ENCODE measurements around the gene GALNT17.

Gene GALNT17

DNA sequence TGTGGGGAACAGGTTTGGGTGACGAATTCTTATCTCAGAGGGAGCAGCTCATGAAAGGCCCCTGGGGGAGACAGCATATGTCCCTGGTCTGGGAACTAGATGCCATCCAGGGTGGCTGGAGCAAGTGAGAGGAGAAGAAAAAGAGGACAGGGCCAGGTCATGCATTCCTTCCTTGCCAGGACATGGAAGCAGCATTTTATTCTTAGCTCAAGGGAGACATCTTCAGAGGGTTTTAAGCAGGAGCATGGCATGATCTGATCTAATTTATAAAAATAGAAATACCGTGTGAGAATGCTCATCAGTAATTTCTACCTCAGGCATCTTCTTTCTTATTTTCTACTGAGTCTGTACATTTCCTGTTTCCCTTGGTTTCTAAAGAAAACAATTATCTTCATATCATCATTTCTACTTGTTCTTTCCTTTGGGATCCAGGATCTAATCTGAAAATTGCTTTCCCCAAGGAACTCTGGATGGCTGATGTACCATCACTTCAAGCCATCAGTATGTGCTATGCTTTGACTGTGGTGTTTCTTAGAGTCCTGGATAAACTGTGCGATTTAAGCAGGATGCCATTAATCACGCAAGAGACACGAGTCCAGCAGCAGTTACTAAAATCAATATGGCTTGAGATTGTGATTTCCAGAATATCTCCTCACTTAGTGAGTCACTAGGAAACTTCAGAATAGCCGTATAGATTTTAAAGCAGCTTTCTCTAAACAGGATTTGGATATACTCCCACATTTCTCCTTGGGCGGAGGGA is 386.2 kb downstream of the GALNT17 start:
- DNase-seq, result no peak

DNA sequence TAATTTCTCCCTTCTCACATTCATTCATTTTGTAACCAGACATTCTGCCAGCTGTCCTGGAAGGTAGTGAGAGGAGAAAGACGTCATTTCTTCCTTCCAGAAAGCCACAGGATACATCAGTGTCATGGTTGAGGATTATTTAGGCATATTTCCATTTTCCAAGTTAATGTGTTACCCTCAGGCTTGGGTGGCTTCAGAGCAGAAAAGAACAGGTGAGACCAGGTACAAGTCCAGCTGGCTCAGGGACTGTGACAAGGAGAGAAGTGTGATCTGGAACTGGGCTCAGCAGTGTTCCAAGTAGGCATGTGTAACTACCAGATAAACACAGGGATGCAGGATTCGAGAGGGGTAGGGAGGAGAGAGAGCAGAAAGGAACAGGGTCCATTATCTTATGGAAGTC is 386.9 kb downstream of the GALNT17 start:
- DNase-seq, result no peak

DNA sequence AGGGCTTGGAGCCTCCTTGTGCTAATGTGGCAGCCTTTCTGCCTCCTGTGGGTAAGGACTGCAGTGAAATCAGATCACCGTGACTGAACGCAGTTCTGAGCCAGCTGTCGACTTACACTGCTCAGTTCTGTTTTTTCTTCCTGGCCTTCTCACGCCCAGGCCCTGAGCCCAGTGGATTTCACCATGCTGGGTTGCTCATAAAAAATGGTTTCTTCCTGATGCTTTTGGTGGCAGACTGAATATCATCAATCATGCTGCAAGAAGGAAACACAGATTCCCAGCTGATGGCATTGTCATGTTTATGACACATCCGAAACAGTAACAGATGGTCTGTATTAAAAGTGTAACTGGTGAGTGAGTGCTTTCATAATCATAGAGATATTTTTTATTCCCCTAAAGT is 389.6 kb downstream of the GALNT17 start:
- no peak for DNase-seq

DNA sequence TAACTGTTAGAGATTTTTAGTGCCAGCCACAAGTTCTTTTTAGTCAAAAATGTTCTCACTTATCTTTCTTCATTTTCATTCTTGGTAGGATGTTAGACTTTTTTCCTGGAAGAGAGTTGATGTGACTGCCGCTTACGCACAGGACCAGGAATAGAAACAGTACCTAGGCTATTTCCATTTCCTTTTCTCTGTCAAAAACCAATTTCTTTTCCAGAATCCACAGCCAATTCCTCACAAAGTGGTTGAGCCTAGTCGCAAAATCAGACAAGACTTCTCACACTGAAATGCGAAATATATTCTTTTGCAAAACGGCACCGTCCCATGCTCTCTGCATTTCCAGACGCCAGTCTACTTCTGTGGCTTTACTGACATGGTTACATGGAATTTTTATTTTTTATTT is 394.2 kb downstream of the GALNT17 start:
- DNase-seq, result no peak

DNA sequence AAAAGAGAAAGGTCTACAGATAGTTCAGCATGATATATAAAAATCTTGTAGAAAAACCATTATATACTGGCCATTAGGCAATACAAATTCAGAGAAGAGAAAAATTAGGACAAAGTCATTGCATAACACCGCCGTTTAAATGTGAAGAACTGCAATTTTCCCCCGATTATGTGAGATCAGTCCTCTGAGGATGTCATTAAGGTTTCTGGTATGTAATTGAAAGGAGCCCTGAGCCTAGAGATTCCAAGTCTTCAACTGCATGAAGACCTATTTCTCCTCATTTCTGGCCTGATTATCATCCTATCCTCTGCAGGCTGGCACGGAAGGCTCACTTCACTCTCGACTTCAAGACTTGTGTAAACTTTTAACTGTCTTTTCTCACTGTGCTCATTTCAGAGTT is 395.3 kb downstream of the GALNT17 start:
- DNase-seq, result no peak

DNA sequence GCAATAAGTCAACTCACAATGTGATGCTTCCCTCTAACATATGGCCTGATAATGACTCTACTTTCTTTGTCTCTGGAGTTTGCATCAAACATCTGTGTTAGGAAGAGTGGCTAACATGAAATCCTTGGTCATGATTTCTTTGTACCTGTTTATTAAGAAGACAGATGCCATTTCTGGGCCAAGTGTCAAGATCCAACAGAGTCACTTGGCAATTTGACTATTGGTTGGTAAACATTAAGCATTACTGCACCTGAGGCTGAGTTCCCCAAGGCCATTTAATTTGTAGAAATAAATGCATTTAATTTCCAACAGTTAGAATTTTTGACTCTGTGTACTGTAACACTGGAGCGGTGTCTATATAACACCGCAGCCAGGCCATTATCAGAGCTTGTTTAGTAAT is 403.7 kb downstream of the GALNT17 start:
- no peak for DNase-seq

DNA sequence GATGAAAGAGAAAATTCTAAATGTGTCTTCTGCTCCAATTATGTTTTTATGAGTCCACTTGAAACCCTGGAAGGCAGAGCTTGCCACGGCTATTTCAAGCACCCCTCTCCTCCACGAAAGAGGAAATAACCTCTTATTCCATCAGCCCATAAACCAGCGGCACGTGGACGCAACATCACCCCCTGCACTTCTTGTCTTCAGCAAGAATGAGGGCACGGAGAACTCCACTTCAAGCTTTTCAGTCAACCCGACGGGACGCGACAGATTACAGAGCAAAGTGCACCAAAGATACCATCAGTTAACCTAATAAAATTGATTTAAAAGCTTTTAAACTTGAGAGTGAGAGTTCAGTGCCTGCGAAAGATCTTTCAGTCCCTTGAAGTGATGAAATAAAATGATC is 406.3 kb downstream of the GALNT17 start:
- DNase-seq, result no peak

DNA sequence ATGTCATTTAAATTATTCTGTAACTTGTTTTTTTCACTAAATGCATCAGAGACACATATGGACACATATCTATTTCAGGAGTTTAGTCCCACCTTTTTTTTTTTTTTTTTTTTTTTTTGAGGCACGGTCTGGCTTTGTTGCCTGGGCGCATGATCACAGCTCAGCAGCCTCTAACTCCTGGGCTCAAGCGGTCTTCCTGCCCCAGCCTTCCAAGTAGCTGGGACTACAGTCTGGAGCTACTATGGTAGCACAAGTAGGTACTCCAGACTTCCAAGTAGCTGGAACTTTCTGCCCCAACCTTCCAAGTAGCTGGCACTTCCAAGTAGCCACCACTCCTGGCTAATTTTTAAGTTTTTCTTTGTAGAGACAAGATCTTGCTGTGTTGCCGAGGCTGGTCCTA is 407.7 kb downstream of the GALNT17 start:
- no peak for DNase-seq

DNA sequence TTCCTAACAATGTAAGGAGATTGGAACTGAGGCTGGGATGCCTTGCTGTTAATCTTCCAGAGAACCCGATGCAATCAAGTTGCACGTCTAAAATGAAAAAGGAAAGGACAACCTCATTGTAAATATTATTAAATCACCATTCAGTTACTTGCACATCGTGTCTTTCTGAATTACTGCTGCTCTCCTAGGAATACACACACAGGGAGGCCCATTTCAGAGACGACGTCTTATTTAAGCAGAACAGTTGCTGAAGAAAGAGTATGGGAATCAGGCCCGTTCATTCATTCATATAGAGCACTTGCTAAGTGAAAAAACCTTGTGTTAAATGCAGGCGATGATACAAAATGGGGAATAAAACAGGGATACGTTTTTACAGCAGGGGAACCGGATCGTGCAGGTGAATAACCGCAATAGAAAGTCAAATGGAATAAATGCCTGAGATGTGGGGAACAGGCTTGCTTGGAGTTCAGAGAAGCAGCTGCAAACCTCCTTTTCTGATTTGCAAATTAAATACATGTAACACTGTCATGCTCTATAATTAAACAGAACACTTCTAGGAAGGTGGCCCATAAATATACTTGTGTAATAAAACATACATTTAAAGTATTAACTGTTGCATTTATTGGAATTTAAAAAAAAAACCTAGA is 409.9 kb downstream of the GALNT17 start:
- DNase-seq, result no peak

DNA sequence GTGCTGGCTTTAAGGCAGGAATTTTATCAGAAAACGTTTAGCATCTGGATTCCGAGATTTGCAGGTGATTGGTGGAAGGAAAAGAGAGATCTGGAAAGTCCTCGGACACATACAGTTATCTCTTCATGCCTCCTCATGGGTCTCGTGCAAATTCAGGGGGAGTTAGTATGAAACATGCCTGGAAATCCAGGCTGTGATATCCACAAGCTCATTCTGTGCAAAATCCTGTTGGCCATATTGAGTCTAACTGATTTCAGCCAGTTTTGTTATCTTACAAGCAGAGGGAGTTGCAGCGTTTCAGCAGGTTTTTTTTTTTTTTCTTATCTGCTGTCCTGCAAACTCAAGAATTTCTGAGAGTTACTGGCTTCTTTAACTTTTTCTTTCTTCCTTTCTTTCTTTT is 411.5 kb downstream of the GALNT17 start:
- no peak for DNase-seq

DNA sequence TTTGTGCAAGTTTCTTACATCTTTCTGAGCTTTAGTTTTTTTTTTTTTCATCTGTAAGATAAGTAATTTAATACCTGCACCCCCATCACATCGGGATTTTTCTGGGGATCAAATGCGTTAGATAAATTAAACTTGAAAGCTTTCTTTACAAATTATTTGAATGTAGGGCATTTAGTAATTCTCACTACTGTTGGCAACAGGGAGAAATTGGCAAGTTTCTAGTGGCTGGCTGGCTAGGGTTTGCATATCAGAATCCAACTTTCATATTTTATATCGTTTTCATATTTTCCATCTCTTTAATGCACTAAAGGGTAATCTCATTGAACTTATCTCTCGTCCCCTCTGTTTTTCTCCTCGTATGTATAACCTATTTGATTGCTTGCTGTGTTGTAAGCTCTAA is 412.9 kb downstream of the GALNT17 start:
- no peak for DNase-seq

DNA sequence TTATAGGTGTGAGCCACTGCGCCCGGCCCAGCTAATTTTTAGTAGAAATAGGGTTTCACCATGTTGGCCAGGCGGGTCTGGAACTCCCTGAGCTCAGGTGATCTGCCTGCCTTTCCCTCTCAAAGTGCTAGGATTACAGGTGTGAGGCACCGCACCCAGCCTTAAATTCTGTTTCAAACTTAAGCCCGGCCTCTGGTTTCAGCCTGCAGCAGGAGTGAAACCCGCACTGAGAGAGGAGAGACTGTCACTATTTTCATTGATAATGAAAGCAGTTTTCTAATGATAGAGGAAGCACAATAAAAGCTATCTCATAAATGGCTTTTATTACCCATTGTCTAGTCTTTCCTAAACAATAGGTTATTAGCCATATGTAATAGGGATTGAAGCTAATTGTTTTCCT is 415.5 kb downstream of the GALNT17 start:
- no peak for DNase-seq

DNA sequence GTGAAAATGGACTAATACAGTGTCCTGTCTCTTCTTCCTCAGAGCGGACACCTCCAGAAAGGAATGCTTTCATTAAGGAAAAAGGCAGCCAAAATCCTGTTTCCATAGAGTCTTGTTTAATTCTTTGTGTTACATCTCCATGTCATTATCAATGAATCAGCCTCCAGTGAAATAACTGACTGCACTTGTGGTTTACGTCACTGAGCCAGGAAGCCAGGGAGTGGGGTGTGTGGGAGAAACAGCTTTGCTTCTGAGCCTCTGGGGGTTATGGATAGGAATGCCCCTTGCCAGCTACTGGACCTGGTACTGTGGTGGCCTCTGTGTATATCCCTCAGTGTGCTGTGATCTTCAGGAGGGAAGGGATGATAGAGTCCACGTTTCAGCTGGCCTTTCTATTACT is 416.8 kb downstream of the GALNT17 start:
- no peak for DNase-seq

DNA sequence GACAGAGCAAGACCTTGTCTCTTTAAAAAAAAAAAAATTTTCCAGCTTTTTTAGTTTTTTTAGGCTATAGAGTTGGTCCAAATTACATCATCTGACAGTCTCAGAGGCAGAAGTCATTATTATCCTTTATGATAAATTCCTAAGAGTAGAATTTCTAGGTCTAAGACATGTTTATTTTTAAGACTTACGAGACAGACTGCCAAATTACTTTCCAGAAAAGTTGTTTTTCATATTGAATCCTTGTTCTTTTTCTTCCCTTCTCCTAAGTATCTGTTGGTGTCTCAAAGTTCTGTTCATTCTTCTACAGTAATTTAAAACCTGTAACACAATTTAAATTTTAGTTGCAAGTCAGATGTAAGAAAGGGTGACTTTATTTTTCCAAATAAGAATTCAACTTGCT is 421.4 kb downstream of the GALNT17 start:
- DNase-seq, result no peak

DNA sequence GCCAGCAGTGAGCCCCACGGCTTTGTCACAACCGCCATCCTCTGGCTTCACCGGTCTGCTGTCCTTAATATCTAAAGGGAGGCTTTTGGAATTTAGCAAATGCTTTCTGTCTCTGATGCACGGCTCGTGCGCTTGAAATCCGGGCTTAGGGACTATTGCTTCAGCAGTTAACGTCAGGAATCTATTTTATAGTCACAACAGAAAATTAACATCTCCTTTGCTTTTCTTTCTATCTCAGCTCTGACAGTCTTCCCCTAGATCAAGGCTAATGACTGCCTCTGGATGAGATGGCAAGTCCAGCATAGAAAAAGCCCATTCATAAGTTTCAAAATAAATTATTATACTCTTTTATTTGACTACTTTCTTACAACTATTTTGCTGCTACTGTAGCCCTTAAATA is 423.8 kb downstream of the GALNT17 start:
- DNase-seq, result no peak

DNA sequence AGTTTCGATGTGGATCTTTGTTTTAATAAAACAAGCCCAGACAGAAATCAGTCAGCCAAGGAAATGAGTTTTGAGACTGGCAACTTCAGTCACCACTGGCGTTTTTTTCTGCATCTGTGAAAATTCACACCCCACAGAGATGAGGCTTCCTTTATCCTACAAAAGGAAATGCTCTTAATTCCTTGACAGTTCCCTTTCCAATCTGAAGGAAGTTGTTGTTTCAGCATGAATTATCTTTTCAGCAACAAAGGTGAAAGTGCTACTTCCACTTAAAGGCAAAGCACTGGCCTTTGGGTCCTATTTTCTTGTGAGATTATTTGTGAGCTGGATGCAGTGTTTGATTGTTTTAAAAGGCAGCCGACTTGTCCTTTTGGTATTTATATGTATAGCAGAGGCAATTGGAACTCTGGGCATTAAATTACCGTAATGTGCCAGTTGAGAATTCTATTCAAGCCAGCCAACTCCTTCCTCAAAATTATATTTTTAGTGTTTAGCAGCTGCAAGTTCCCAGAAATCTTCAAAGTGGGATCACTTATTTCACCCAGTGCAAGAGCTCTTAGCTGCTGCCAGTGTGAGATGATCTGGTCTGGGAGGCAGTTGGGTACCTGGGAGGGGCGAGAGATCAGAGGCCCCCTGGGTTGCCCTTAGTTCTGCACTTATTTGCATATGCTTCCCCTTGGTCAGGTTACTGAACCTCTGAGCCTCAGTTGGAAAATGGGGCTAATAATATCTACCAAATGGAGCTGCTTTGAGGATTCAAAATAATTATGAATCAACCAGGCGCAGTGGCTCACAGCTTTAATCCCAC is 427.1 kb downstream of the GALNT17 start:
- no peak for DNase-seq

DNA sequence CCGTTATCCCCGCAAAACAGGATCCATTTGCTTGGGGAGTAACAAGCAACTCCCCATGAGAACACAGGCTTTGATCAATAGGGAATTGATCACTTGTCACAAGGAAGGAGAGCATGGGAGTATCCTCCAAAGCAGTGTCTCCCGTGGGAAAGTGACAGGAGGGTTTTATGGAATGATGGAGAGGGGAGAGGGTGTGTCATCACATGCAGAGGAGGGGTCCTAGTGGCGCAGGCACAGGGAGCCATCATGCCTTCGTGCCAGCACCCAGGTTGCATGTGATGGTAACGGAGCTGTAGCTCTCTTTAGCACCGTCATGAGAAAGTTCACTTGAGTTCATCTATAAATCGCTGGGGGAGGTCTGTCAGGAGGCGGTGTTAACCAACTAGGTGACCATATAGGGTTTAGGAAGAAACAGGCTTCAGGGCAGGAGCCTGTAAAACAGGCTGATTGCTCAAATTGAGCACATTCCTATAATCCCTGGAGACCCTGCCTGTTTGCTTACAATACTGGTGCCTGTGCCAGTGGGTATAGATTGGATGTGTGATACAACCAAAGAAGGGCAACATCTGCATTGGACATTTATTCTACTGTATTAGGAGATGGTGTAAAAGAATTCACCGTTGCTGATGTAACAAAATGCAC is 428.5 kb downstream of the GALNT17 start:
- DNase-seq, result no peak

DNA sequence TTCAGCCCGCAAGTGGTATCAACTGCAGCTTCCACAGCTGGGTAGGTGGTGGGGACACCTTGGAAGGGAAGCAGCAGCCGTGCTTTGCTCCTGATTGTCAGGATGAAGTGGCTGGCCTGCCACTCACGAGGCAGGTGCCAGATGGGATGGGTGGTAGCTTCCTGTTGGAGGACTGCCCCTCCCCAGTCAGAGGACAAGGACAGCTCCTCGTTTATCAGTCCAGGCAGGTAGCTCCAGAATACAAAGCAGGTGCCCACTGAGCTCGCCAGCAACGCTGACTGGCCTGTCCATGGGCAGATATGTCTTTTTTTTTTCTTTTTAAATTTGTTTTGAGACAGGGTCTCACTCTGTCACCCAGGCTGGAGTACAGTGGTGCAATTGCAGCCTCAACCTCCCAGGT is 431.3 kb downstream of the GALNT17 start:
- DNase-seq, result no peak

DNA sequence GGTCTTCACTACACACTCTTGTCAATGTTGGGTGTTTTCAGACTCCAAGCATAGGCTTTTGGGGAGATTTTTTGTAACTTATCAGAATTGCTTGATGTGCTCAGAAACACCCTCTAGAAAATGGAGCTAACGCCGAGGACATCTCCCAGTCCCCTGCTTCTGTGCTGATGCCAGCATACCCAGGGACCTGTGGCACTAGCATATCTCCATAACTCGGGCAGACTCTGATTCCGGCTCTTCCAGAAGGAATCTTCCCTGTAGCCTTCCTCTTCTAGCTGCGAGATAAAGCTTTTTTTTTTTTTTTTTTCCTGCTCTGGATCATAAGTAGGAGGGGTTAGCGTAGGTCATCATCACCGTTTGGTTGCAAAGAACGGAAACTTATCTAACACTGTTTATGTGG is 434.4 kb downstream of the GALNT17 start:
- DNase-seq, result no peak

DNA sequence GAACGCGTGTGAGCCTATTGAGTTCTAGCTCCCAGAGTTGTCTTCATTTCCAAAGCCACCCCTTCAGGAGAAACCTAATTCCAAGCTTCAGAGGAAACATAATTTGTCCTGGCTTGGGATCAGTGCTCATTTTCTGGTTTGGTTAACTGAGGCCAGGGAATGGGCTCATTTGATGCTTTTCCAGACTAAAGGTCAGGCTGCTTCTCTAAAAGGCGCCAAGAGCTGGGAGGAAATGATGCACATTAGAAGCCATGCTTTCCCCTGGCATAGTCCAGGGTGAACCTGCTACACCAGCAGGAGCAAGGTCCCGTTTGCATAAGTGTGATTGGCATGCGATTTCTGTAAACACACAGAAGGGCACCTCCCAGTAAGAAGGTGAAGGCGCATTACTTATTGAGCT is 435.0 kb downstream of the GALNT17 start:
- DNase-seq, result no peak

DNA sequence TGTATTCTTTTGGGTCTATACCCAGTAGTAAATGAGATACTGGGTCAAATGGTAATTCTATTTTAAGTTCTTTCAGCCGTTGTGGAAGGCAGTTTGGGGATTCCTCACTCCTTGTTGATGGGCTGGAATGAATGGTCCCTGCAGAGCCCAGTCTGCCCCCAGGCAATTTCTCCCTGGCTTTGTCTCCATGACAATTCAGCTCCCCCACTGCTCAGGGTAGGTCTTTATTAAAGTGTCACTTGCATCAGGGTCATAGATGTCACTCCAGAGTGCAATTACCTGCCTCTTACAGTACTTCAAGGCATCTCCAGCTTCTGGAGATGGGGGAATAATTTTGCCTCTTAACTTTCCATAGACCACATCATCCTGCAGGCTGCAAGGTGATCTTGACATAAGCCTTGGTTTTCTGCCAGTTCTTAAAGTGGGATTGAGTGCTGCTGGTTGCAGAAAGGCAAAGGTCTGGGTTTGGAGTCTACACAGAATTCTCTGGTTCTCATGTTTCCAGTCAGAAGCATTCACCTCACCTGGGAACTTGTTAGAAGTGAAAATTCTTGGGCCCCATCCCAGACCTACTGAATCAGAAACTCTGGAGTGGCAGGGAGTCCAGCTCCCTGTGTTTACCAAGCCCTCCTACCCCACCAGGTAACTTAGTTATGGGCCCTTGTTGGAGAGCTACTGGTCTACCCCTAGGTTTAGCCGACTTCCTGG is 442.4 kb downstream of the GALNT17 start:
- no peak for DNase-seq

DNA sequence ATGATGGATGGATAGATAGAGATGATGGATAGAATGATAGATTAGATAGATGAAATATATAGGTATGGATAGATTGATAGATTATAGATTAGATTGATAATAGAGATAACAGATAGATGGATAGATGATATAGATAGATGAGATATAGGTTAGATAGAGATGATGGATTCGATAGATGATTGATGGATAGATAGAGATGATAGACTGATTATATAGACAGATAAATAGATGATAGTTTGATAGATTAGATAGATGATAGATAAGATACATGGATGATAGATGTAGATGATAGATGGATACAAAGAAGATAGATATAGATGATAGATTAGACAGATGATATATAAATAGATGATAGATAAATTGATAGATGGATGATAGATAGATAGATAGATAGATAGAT is 448.1 kb downstream of the GALNT17 start:
- DNase-seq, result no peak

DNA sequence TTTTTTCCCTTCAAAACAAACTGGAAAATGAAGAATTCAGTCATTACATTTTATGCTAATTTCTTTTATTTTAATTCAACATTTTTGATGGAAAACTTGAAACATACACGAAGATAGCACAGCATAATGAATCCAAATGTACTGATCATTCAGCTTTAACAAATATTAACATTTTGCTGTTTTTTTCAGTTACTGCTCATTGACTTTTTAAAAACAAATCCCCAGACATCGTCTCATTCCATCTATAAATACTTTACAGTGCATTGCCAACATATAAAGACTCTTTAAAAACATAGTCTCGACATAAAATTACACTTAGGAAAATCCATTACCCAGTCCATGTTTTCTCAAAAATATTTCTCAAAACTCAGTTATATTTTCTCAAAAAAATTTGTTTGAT is 452.3 kb downstream of the GALNT17 start:
- no peak for DNase-seq
